Calu3 (cell line): Measurements from ENCODE around the gene PODN. TPM values are rescaled to one million over a fixed set of nuclear protein-coding genes. Genes with fewer than 3 reads are reported as not detected.
A peak's percentile ranks its signal among the peaks of the same experiment; 100 is the strongest.

Experiments used
- BruUV-seq: library from RNA; stranded (reverse); fragments of 400-500 nt; replicated peaks from 2 replicates; lab custom pipeline; 2021; lab: Mats Ljungman, UMichigan
- CTCF ChIA-PET: fragments of 300-600 bp; sonication (Branson Sonifier 250); formaldehyde crosslinking; loops from one replicate; lab custom pipeline; 2022; ENCODE audit warnings: antibody characterized with exemption; lab: Charles Lee
- DNase-seq: peaks from one replicate; pipeline ENCODE4 v3.0.0; 2022
- H3K27ac Mint-ChIP-seq: one replicate; pipeline ENCODE4 v1.8.0; 2022; ENCODE audit warnings: mixed read lengths; ENCODE audit not compliant: unreplicated experiment
- H3K27me3 Mint-ChIP-seq: one replicate; pipeline ENCODE4 v1.8.0; 2022; ENCODE audit warnings: mixed read lengths; ENCODE audit not compliant: unreplicated experiment
- H3K36me3 Mint-ChIP-seq: one replicate; pipeline ENCODE4 v1.8.0; 2022; ENCODE audit warnings: mild to moderate bottlenecking, moderate library complexity, mixed read lengths; ENCODE audit not compliant: insufficient read depth, unreplicated experiment
- H3K4me1 Mint-ChIP-seq: one replicate; pipeline ENCODE4 v1.8.0; 2022; ENCODE audit warnings: mild to moderate bottlenecking, low read depth, mixed read lengths; ENCODE audit not compliant: unreplicated experiment
- H3K4me3 Mint-ChIP-seq: one replicate; pipeline ENCODE4 v1.8.0; 2022; ENCODE audit warnings: mild to moderate bottlenecking, low read depth, moderate library complexity, mixed read lengths; ENCODE audit not compliant: unreplicated experiment
- H3K9me3 Mint-ChIP-seq: one replicate; pipeline ENCODE4 v1.8.0; 2022; ENCODE audit warnings: low read depth, mixed read lengths; ENCODE audit not compliant: unreplicated experiment
- intact Hi-C: fragments of 100-400 bp; cut with micrococcal nuclease; formaldehyde crosslinking; loops from one replicate; pipeline ENCODE4 v1.10.0; 2022; ENCODE audit not compliant: unreplicated experiment
- total RNA-seq: library from RNA; stranded (reverse); gene quantifications from 2 replicates; pipeline ENCODE4 v1.2.3, GENCODE V29; 2022
- TF ChIP-seq, protein P1 (sequence below): fragments of 200-600 bp; IDR thresholded peaks from one replicate; pipeline ENCODE4 v1.8.0; 2022; ENCODE audit warnings: antibody characterized with exemption; ENCODE audit not compliant: unreplicated experiment

Gene PODN
- total RNA-seq, 1 experiment from 2014 or later, result not detected

DNA sequence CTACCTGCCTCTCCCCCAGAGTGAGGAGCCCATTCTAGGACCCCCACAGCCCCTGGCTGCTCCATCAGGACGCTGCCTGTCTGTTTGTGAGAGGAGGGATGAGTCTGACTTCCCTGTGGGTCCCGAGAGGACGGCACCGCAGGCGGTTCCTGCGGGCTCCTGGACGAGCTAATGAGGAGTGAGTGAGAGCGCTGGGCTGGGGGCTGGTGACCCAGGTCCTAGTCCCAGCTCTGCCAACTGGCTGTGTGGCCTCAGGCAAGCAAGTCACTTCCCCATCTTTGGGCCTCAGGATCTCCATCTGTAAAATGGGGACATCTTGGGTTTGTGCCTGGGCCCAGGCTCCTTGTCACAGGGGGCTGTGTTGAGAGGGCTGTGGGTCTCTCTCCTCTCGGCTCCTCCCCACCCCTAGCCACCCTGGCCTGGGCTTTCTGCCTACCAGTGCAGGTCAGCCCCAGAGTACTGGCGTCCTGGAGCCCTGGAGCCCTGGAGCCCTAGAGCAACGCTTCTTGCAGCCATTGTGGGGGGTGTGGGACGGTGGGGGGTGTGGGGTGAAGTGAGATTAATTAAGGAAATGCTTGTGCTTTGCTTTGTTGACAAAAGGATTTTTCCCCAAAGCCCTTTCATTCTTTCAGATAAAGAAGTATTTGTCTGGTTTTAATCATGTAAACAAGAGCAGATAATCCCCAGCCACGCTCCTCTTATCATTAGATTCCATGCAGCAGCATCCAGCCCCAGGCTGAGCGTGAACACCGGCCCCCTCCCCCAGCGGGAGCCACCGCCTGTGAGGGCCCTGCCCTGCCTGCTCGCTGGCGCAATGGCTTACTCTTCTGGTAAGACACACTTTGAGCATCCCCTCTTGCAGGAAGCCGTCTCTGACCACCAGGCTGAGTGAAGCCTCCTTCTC lies 53.6 kb downstream of the PODN start:
- Mint-ChIP-seq H3K36me3 (peaks cover 3% of the 10 kb centered on the region), H3K27ac (no peak overlapping the region), H3K9me3 (no peaks in the 10 kb centered on the region), H3K27me3 (no peaks in the 10 kb centered on the region), H3K4me1 (peaks cover 10% of the 10 kb centered on the region), H3K4me3 (no peak overlapping the region)
- intact Hi-C loops, result no loop called here
- TF ChIP-seq, protein P1, sequence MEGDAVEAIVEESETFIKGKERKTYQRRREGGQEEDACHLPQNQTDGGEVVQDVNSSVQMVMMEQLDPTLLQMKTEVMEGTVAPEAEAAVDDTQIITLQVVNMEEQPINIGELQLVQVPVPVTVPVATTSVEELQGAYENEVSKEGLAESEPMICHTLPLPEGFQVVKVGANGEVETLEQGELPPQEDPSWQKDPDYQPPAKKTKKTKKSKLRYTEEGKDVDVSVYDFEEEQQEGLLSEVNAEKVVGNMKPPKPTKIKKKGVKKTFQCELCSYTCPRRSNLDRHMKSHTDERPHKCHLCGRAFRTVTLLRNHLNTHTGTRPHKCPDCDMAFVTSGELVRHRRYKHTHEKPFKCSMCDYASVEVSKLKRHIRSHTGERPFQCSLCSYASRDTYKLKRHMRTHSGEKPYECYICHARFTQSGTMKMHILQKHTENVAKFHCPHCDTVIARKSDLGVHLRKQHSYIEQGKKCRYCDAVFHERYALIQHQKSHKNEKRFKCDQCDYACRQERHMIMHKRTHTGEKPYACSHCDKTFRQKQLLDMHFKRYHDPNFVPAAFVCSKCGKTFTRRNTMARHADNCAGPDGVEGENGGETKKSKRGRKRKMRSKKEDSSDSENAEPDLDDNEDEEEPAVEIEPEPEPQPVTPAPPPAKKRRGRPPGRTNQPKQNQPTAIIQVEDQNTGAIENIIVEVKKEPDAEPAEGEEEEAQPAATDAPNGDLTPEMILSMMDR, result no peak
- CTCF ChIA-PET, result interaction anchor here (0.7 kb wide), 1 partner anchor 71 kb away, joined by 4 read pairs; no protein-coding TSS in a partner anchor
- DNase-seq, result peak; percentile 28
- no TSS peak for BruUV-seq

DNA sequence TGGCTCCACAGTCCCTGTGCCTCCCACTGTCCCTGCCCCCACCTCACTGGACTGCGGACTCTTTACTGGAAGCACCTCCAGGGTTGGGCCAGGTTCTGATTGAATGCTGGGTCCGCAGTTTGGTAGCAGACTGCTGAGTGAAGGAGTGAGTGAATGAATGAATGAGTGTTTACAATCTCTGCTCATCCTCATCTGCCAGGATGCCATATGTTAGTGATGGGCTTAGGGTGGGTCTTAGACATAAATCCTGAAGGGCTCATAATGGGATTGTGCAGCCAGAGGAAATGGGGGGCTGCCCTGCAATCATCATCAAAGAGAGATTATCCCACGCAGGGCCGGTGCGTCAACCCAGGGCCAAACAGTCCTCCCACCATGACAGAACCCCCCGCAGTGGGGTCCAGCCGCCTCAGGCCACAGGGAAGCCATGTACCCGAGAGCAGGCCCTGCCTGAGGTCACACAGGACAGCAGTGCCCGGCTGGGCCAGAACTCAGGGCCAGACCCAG lies 54.3 kb downstream of the PODN start:
- Mint-ChIP-seq H3K27ac (no peak overlapping the region), H3K4me3 (no peak overlapping the region), H3K9me3 (no peaks in the 10 kb centered on the region), H3K36me3 (peaks cover 3% of the 10 kb centered on the region), H3K4me1 (peaks cover 6% of the 10 kb centered on the region), H3K27me3 (no peaks in the 10 kb centered on the region)
- TF ChIP-seq, protein P1, result no peak
- no peak for DNase-seq
- CTCF ChIA-PET, result interaction anchor here (0.6 kb wide), 1 partner anchor 22 kb away, joined by 4 read pairs; no protein-coding TSS in a partner anchor
- BruUV-seq, result no TSS peak
- intact Hi-C loops, result no loop called here

DNA sequence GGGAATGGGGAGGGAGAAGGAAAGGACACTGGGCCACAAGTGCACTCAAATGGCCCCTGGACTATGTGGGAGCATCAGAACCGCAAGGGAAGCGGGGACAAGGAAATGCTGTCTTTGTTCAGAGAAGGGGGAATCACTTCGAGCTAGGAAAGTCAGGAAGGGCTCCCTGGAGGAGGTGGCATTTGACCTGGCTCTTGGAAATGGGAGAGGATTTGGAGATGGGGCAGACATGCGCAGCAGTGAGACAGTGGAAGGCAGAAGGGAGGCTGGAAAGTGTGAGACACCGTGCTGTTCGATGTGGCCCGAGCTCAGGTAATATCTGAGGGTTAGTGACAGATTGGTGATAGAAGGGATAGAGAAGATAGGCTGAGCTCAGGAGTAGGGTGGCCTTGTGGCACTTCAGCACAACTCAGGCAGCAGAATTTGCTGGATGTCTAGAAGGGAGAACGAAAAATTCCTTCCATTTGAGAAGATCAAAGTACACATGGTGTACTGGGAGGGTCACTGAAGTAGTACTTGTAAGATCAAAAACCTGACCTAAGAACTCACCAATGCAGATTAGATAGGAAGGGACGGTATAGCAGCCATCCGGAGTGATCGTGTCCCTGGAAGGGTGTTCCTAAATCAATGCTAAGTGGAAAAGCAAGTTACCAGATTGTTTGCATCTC lies 55.1 kb downstream of the PODN start:
- Mint-ChIP-seq H3K4me1 (peaks cover 9% of the 10 kb centered on the region), H3K36me3 (peaks cover 3% of the 10 kb centered on the region), H3K4me3 (no peak overlapping the region), H3K27me3 (no peaks in the 10 kb centered on the region), H3K9me3 (no peaks in the 10 kb centered on the region), H3K27ac (no peak overlapping the region)
- CTCF ChIA-PET, result interaction anchor here (0.6 kb wide), 1 partner anchor 21 kb away, joined by 4 read pairs; no protein-coding TSS in a partner anchor
- no TSS peak for BruUV-seq
- TF ChIP-seq, protein P1, result no peak
- DNase-seq, result no peak
- intact Hi-C loops, result no loop called here

DNA sequence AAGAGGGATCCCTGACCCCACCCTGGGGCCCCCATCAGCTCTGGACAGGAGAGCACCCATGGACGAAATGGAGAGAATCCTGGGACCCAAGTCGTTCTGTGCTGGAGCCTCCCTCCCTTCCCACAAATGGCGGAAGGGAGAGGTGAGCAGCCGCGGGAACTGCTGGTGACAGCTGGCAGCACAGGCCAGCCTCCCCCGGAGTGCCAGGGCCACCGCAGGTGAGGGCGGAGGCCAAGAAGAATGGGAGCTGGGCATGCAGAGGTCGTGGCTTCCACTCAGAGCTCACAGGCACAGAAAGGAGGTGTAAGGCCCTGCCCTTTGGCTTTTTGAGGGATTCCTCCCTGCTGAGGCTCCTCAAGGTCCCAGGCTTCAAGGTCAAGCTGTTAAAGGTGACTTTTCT lies 55.8 kb downstream of the PODN start:
- Mint-ChIP-seq H3K27me3 (no peaks in the 10 kb centered on the region), H3K36me3 (peaks cover 3% of the 10 kb centered on the region), H3K4me3 (no peak overlapping the region), H3K4me1 (peaks cover 11% of the 10 kb centered on the region), H3K9me3 (no peaks in the 10 kb centered on the region), H3K27ac (no peak overlapping the region)
- DNase-seq, result no peak
- TF ChIP-seq, protein P1, result no peak
- CTCF ChIA-PET, result no interaction called here
- intact Hi-C loops, result no loop called here
- no TSS peak for BruUV-seq
